Spleen (tissue), 11 donors: ENCODE results near the gene RASSF10. TPM values are rescaled to one million over a fixed set of nuclear protein-coding genes. Genes with fewer than 3 reads are reported as not detected.

ENCODE experiments used
- DNase-seq: peaks from one replicate; pipeline ENCODE4 v3.0.0-alpha.2; 2020
- H3K27ac ChIP-seq, 8 donors: fragments of 200-600 bp; sonication (generic) in 7 of 8; 1 replicate in 4 of 8; 2 replicates in 4 of 8; pipeline versions ENCODE4 v1.5.0 to v1.8.0; 2016 to 2021; ENCODE audit warnings: inconsistent platforms in 4 of 8, mild to moderate bottlenecking in 4 of 8, moderate library complexity in 1 of 8
- H3K27me3 ChIP-seq, 7 donors: fragments of 200-600 bp; sonication (generic) in 6 of 7; replicated peaks in 1 of 7; 1 replicate in 4 of 7; 2 replicates in 3 of 7; pipeline versions ENCODE4 v1.5.0 to v1.8.0; 2016 to 2021; ENCODE audit warnings: inconsistent platforms in 3 of 7, mild to moderate bottlenecking in 1 of 7
- H3K36me3 ChIP-seq, 6 donors: fragments of 200-600 bp; sonication (generic) in 5 of 6; 1 replicate in 4 of 6; 2 replicates in 2 of 6; pipeline versions ENCODE4 v1.5.0 to v1.8.0; 2016 to 2021; ENCODE audit warnings: inconsistent platforms in 2 of 6
- H3K4me1 ChIP-seq, 6 donors: fragments of 200-600 bp; sonication (generic) in 5 of 6; 1 replicate in 3 of 6; 2 replicates in 3 of 6; pipeline versions ENCODE4 v1.5.0 to v1.8.0; 2016 to 2021; ENCODE audit warnings: inconsistent platforms in 3 of 6
- H3K4me3 ChIP-seq, 8 donors: fragments of 200-600 bp; sonication (generic) in 7 of 8; 1 replicate in 4 of 8; 2 replicates in 4 of 8; pipeline versions ENCODE4 v1.5.0 to v1.8.0; 2016 to 2021; ENCODE audit warnings: inconsistent platforms in 4 of 8, mild to moderate bottlenecking in 4 of 8, moderate library complexity in 2 of 8
- H3K9me3 ChIP-seq, 8 donors: fragments of 200-600 bp; sonication (generic) in 7 of 8; 1 replicate in 4 of 8; 2 replicates in 4 of 8; pipeline versions ENCODE4 v1.5.0 to v1.8.0; 2016 to 2021; ENCODE audit warnings: inconsistent platforms in 4 of 8
- POLR2A ChIP-seq, 3 donors: fragments of 450-650 bp; IDR thresholded peaks; one replicate each; pipeline ENCODE4 v1.5.1; 2017; ENCODE audit warnings: antibody characterized with exemption in 3 of 3, mild to moderate bottlenecking in 1 of 3
- POLR2AphosphoS5 ChIP-seq, 3 donors: sonication (generic); formaldehyde crosslinking; IDR thresholded peaks; one replicate each; pipeline ENCODE4 v1.5.1; 2017; ENCODE audit warnings: antibody characterized with exemption in 3 of 3
- WGBS, 5 donors: extraction: QIAGEN DNeasy Blood & Tissue Kit in 3 of 5; methylation state at CpG; one replicate each; pipeline versions ENCODE4 v1.1.5 to v1.1.7; 2013 to 2018; 5-methylcytosine and 5-hydroxymethylcytosine counted together
- intact Hi-C: fragments of 100-400 bp; cut with DNase I; formaldehyde crosslinking; loops from one replicate; pipeline ENCODE4 v1.15.0; 2023; ENCODE audit warnings: low total_unique reads
- polyA plus RNA-seq, 3 donors: library from polyadenylated mRNA; stranded (reverse); fragments of 200-250 nt; gene quantifications; one replicate each; pipeline ENCODE4 v1.2.1, GENCODE V29; 2013
- total RNA-seq, 7 donors: library from RNA; depleted of rRNA in 3 of 7; stranded (reverse); fragments of >200 nt in 3 of 7; fragmentation: NEBNext Ultra II Directional in 4 of 7; extraction: Animal tissue kit (Norgen Biotek cat#: 25700) in 4 of 7; gene quantifications; one replicate each; pipeline versions ENCODE4 v1.1.0 to v1.2.1, GENCODE V29; 2016 to 2021
- TF ChIP-seq, protein P1 (sequence below), 11 experiments: fragments of 200-600 bp in 7 of 11; fragments of 450-650 bp in 4 of 11; sonication (generic) in 4 of 11; IDR thresholded peaks in 8 of 11; conservative IDR thresholded peaks in 3 of 11; 1 replicate in 7 of 11; 2 replicates in 4 of 11; pipeline versions ENCODE4 v1.4.0 to v1.8.0; 2016 to 2021; ENCODE audit warnings: antibody characterized with exemption in 11 of 11, inconsistent platforms in 4 of 11, mild to moderate bottlenecking in 1 of 11
- donor health status: healthy with polysubstance abuse.
- donor health status: DM: no; HTN: no; CAD: no; lungs with moderate emphysema.
- donor health status: DM: no; HTN: no; CAD: no.
- donor health status: Bipolar disorder and iron deficiency.
- donor health status: healthy.
- donor health status: DM: no; HTN: no; CAD: no.
- donor health status: DM: yes; HTN: yes; CAD: no.

The RASSF10 gene
- total and polyA plus RNA-seq, 10 donors = not detected

- no peak for DNase-seq
- no peak overlapping the region for H3K27ac ChIP-seq
- intact Hi-C loops = no loop called here
- 81 to 93% (median 87%) methylated on average over 5 of the region's 5 CpGs for WGBS, 5 donors
- TF ChIP-seq, protein P1, sequence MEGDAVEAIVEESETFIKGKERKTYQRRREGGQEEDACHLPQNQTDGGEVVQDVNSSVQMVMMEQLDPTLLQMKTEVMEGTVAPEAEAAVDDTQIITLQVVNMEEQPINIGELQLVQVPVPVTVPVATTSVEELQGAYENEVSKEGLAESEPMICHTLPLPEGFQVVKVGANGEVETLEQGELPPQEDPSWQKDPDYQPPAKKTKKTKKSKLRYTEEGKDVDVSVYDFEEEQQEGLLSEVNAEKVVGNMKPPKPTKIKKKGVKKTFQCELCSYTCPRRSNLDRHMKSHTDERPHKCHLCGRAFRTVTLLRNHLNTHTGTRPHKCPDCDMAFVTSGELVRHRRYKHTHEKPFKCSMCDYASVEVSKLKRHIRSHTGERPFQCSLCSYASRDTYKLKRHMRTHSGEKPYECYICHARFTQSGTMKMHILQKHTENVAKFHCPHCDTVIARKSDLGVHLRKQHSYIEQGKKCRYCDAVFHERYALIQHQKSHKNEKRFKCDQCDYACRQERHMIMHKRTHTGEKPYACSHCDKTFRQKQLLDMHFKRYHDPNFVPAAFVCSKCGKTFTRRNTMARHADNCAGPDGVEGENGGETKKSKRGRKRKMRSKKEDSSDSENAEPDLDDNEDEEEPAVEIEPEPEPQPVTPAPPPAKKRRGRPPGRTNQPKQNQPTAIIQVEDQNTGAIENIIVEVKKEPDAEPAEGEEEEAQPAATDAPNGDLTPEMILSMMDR (IDR thresholded peaks at IDR 0.05 in 8 of 11, conservative IDR thresholded peaks at IDR 0.05 in 3 of 11) = no peak
- TF ChIP-seq POLR2AphosphoS5 (IDR thresholded peaks at IDR 0.05) (no peak), POLR2A (IDR thresholded peaks at IDR 0.05) (no peak)
- H3K4me1 ChIP-seq = no peaks in the 10 kb centered on the region
- H3K27me3 ChIP-seq = peaks cover 0 to 6% (median 0%) of the 10 kb centered on the region in 7 donors
- H3K4me3 ChIP-seq = no peak overlapping the region
- peaks cover 0 to 6% (median 0%) of the 10 kb centered on the region in 8 donors for H3K9me3 ChIP-seq
- no peaks in the 10 kb centered on the region for H3K36me3 ChIP-seq
Observed at GRCh38 chr11:12998336-12998735, 10.8 kb upstream of the RASSF10 start.

GRCh38 chr11:12999597-12999996 lies 9.5 kb upstream of the RASSF10 start:
- peaks cover 0 to 6% (median 0%) of the 10 kb centered on the region in 8 donors for H3K9me3 ChIP-seq
- H3K36me3 ChIP-seq = no peaks in the 10 kb centered on the region
- no peak for DNase-seq
- peaks cover 0 to 12% (median 0%) of the 10 kb centered on the region in 7 donors for H3K27me3 ChIP-seq
- TF ChIP-seq POLR2AphosphoS5 (IDR thresholded peaks at IDR 0.05) (no peak), POLR2A (IDR thresholded peaks at IDR 0.05) (no peak)
- TF ChIP-seq, protein P1 (IDR thresholded peaks at IDR 0.05 in 8 of 11, conservative IDR thresholded peaks at IDR 0.05 in 3 of 11) = no peak
- 82 to 94% (median 92%) methylated on average over 7 of the region's 7 CpGs for WGBS, 5 donors
- H3K27ac ChIP-seq = no peak overlapping the region
- intact Hi-C loops = no loop called here
- no peaks in the 10 kb centered on the region for H3K4me1 ChIP-seq
- no peak overlapping the region for H3K4me3 ChIP-seq

DNA sequence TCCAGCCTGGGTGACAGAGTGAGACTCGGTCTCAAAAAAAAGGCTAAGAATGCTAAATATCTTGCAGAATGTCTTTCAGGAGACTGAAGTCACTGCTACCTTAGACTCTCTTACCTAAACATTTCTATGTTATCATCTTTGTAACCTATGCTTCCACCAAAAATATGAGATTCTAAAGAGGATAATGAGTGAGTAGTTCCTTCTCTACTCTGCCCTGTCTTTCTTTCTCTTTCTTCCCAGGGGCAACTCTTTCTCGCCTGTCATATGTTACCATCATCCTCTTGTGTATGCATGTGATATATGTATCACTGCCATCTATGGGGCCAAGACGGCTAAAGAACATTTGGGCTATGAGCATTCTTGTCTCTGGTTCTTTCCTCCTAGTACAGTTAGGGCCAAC lies 9.0 kb upstream of the RASSF10 start:
- Histone ChIP-seq H3K36me3 (no peaks in the 10 kb centered on the region), H3K9me3 (peaks cover 0 to 6% (median 0%) of the 10 kb centered on the region in 8 donors), H3K27ac (no peak overlapping the region), H3K27me3 (peaks cover 0 to 17% (median 0%) of the 10 kb centered on the region in 7 donors), H3K4me1 (no peaks in the 10 kb centered on the region), H3K4me3 (no peak overlapping the region)
- intact Hi-C loops = no loop called here
- TF ChIP-seq POLR2A (IDR thresholded peaks at IDR 0.05) = no peak
- no peak for TF ChIP-seq POLR2AphosphoS5 (IDR thresholded peaks at IDR 0.05)
- TF ChIP-seq, protein P1 (IDR thresholded peaks at IDR 0.05 in 8 of 11, conservative IDR thresholded peaks at IDR 0.05 in 3 of 11) = no peak
- WGBS, 5 donors = 89 to 96% (median 91%) methylated on average over 3 of the region's 3 CpGs
- DNase-seq = no peak

DNA sequence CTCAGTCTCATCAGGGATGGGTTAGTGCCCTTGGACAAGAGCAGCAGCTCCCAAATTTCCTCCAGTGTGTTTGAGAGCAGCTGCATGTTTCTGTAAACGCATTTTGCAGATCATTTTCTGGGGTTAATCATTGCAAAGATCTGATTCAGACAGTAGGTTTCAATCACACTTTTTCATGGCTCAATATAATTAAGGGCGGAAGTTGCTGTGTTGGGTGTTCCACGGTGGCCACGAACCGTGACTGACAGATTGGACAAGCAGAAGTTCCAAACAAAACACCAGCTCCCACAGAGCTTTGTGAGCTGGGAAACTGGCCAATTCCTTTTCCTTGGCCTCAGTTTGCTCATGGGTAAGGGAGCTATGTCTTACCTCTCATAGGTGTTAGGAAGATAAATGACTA lies 8.4 kb upstream of the RASSF10 start:
- Histone ChIP-seq H3K36me3 (no peaks in the 10 kb centered on the region), H3K27me3 (peaks cover 0 to 21% (median 0%) of the 10 kb centered on the region in 7 donors), H3K4me3 (no peak overlapping the region), H3K9me3 (peaks cover 0 to 6% (median 0%) of the 10 kb centered on the region in 8 donors), H3K27ac (no peak overlapping the region), H3K4me1 (no peaks in the 10 kb centered on the region)
- no peak for DNase-seq
- intact Hi-C loops = no loop called here
- TF ChIP-seq POLR2A (IDR thresholded peaks at IDR 0.05) (no peak), POLR2AphosphoS5 (IDR thresholded peaks at IDR 0.05) (no peak)
- TF ChIP-seq, protein P1 (IDR thresholded peaks at IDR 0.05 in 8 of 11, conservative IDR thresholded peaks at IDR 0.05 in 3 of 11) = no peak
- WGBS, 5 donors = 40 to 65% (median 52%) methylated on average over 5 of the region's 5 CpGs
